A375 (cell line): Measurements from ENCODE around the gene FHIP2A. TPM values are rescaled to one million over a fixed set of nuclear protein-coding genes. Genes with fewer than 3 reads are reported as not detected.

Experiments used
- total RNA-seq: library from RNA; depleted of rRNA; stranded (reverse); fragments of >200 nt; shearing (Covaris generic); gene quantifications from 2 replicates; pipeline ENCODE4 v1.2.3, GENCODE V29; 2014; rRNA removed

FHIP2A gene, protein sequence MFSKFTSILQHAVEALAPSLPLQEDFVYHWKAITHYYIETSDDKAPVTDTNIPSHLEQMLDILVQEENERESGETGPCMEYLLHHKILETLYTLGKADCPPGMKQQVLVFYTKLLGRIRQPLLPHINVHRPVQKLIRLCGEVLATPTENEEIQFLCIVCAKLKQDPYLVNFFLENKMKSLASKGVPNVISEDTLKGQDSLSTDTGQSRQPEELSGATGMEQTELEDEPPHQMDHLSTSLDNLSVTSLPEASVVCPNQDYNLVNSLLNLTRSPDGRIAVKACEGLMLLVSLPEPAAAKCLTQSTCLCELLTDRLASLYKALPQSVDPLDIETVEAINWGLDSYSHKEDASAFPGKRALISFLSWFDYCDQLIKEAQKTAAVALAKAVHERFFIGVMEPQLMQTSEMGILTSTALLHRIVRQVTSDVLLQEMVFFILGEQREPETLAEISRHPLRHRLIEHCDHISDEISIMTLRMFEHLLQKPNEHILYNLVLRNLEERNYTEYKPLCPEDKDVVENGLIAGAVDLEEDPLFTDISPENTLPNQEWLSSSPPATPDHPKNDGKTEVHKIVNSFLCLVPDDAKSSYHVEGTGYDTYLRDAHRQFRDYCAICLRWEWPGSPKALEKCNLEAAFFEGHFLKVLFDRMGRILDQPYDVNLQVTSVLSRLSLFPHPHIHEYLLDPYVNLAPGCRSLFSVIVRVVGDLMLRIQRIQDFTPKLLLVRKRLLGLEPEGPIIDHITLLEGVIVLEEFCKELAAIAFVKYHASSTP
- total RNA-seq = 8.5 and 9.4 TPM in 2 replicates

GRCh38 chr10:114821293-114821914, at the start of gene FHIP2A:
FHIP2A (plus strand) TSS chr10:114821780; CDS start chr10:114822079, 299 bp downstream.

Other genes with a start within 250 kb of the FHIP2A start
- 6.0 and 8.0 TPM in 2 replicates for gene ABLIM1, start 163.5 kb upstream of the FHIP2A start, total RNA-seq
- gene TRUB1, start 116.4 kb downstream of the FHIP2A start, total RNA-seq = 54.0 and 56.1 TPM in 2 replicates